ENCODE data around the gene KCNH4.

Gene KCNH4

GRCh38 chr17:42203354-42203753 is 22.4 kb upstream of the KCNH4 start:
- H3K4me1 ChIP-seq (ENCODE audit: control insufficient read depth, insufficient read depth, low read depth, low read length) = no peaks in the 10 kb centered on the region
- H3K4ac ChIP-seq (ENCODE audit: low read depth in 1 of 2, low read length in 2 of 2) = no peak overlapping the region
- H2BK12ac ChIP-seq (ENCODE audit: low read length in 2 of 2) = no peak overlapping the region
- H4K91ac ChIP-seq (ENCODE audit: low read length) = no peak overlapping the region
- H3K4me3 ChIP-seq (ENCODE audit: insufficient read depth in 1 of 2, low read depth in 1 of 2, low read length in 2 of 2) = no peak overlapping the region
- H3K9me3 ChIP-seq (ENCODE audit: control insufficient read depth, low read length) = no peaks in the 10 kb centered on the region
- H2BK15ac ChIP-seq (ENCODE audit: low read depth, poor library complexity, severe bottlenecking) = no peak overlapping the region
- H3K79me1 ChIP-seq (replicated peaks; ENCODE audit: low read length, poor library complexity, severe bottlenecking) = peaks cover 1% of the 10 kb centered on the region
- H3K9ac ChIP-seq (ENCODE audit: low read length) = no peak overlapping the region
- no peak for DNase-seq
- H3K27ac ChIP-seq (ENCODE audit: low read length, poor library complexity, severe bottlenecking) = no peak overlapping the region
- H4K8ac ChIP-seq (ENCODE audit: low read length) = no peak overlapping the region
- peaks cover 47 to 81% of the 10 kb centered on the region in 2 experiments for H3K36me3 ChIP-seq (ENCODE audit: control insufficient read depth in 1 of 2, insufficient read depth in 2 of 2, low read depth in 1 of 2, low read length in 2 of 2)
- no peak overlapping the region for H3K4me2 ChIP-seq (ENCODE audit: low read length, poor library complexity, severe bottlenecking)
- H2BK120ac ChIP-seq (ENCODE audit: low read depth, low read length) = no peak overlapping the region
- H2AFZ ChIP-seq (ENCODE audit: low read depth, low read length) = no peak overlapping the region
- no peaks in the 10 kb centered on the region for H3K27me3 ChIP-seq (ENCODE audit: control insufficient read depth in 1 of 2, insufficient read depth in 1 of 2, low read length in 2 of 2)
- H3K18ac ChIP-seq (ENCODE audit: low read depth in 1 of 2, low read length in 2 of 2) = no peak overlapping the region
- H2AK5ac ChIP-seq (ENCODE audit: low read length, severe bottlenecking) = no peak overlapping the region
- no peak overlapping the region for H3K23ac ChIP-seq (ENCODE audit: low read length in 2 of 2)
- no peak overlapping the region for H3K14ac ChIP-seq (ENCODE audit: low read length in 2 of 2)
- WGBS = 95% methylated on average over 2 of the region's 2 CpGs
- H2BK5ac ChIP-seq (ENCODE audit: low read depth, low read length, poor library complexity, severe bottlenecking) = no peak overlapping the region

- H3K9ac ChIP-seq (ENCODE audit: low read length) = no peak overlapping the region
- H4K91ac ChIP-seq (ENCODE audit: low read length) = no peak overlapping the region
- H3K27me3 ChIP-seq (ENCODE audit: control insufficient read depth in 1 of 2, insufficient read depth in 1 of 2, low read length in 2 of 2) = no peaks in the 10 kb centered on the region
- no peak overlapping the region for H3K14ac ChIP-seq (ENCODE audit: low read length in 2 of 2)
- no peak overlapping the region for H3K4me3 ChIP-seq (ENCODE audit: insufficient read depth in 1 of 2, low read depth in 1 of 2, low read length in 2 of 2)
- H3K4me1 ChIP-seq (ENCODE audit: control insufficient read depth, insufficient read depth, low read depth, low read length) = no peaks in the 10 kb centered on the region
- H4K8ac ChIP-seq (ENCODE audit: low read length) = no peak overlapping the region
- H3K18ac ChIP-seq (ENCODE audit: low read depth in 1 of 2, low read length in 2 of 2) = no peak overlapping the region
- H2BK120ac ChIP-seq (ENCODE audit: low read depth, low read length) = no peak overlapping the region
- peaks cover 1% of the 10 kb centered on the region for H3K79me1 ChIP-seq (replicated peaks; ENCODE audit: low read length, poor library complexity, severe bottlenecking)
- H2AFZ ChIP-seq (ENCODE audit: low read depth, low read length) = no peak overlapping the region
- H2BK5ac ChIP-seq (ENCODE audit: low read depth, low read length, poor library complexity, severe bottlenecking) = no peak overlapping the region
- no peak overlapping the region for H2AK5ac ChIP-seq (ENCODE audit: low read length, severe bottlenecking)
- WGBS = 88% methylated on average over 3 of the region's 5 CpGs
- DNase-seq = no peak
- H2BK12ac ChIP-seq (ENCODE audit: low read length in 2 of 2) = no peak overlapping the region
- no peaks in the 10 kb centered on the region for H3K9me3 ChIP-seq (ENCODE audit: control insufficient read depth, low read length)
- H2BK15ac ChIP-seq (ENCODE audit: low read depth, poor library complexity, severe bottlenecking) = no peak overlapping the region
- H3K4ac ChIP-seq (ENCODE audit: low read depth in 1 of 2, low read length in 2 of 2) = no peak overlapping the region
- H3K23ac ChIP-seq (ENCODE audit: low read length in 2 of 2) = no peak overlapping the region
- peaks cover 41 to 80% of the 10 kb centered on the region in 2 experiments for H3K36me3 ChIP-seq (ENCODE audit: control insufficient read depth in 1 of 2, insufficient read depth in 2 of 2, low read depth in 1 of 2, low read length in 2 of 2)
- no peak overlapping the region for H3K4me2 ChIP-seq (ENCODE audit: low read length, poor library complexity, severe bottlenecking)
- no peak overlapping the region for H3K27ac ChIP-seq (ENCODE audit: low read length, poor library complexity, severe bottlenecking)
These were observed 21.8 kb upstream of the KCNH4 start for GRCh38 chr17:42202696-42203095.

- H2BK120ac ChIP-seq (ENCODE audit: low read depth, low read length) = no peak overlapping the region
- H3K27me3 ChIP-seq (ENCODE audit: control insufficient read depth in 1 of 2, insufficient read depth in 1 of 2, low read length in 2 of 2) = no peaks in the 10 kb centered on the region
- H3K4me3 ChIP-seq (ENCODE audit: insufficient read depth in 1 of 2, low read depth in 1 of 2, low read length in 2 of 2) = no peak overlapping the region
- no peak overlapping the region for H3K27ac ChIP-seq (ENCODE audit: low read length, poor library complexity, severe bottlenecking)
- no peak overlapping the region for H2AK5ac ChIP-seq (ENCODE audit: low read length, severe bottlenecking)
- DNase-seq = no peak
- H2BK15ac ChIP-seq (ENCODE audit: low read depth, poor library complexity, severe bottlenecking) = no peak overlapping the region
- H2AFZ ChIP-seq (ENCODE audit: low read depth, low read length) = no peak overlapping the region
- H3K9me3 ChIP-seq (ENCODE audit: control insufficient read depth, low read length) = no peaks in the 10 kb centered on the region
- no peaks in the 10 kb centered on the region for H3K4me1 ChIP-seq (ENCODE audit: control insufficient read depth, insufficient read depth, low read depth, low read length)
- no peak overlapping the region for H2BK12ac ChIP-seq (ENCODE audit: low read length in 2 of 2)
- H3K23ac ChIP-seq (ENCODE audit: low read length in 2 of 2) = no peak overlapping the region
- no peak overlapping the region for H4K8ac ChIP-seq (ENCODE audit: low read length)
- no peak overlapping the region for H3K9ac ChIP-seq (ENCODE audit: low read length)
- no peak overlapping the region for H3K4me2 ChIP-seq (ENCODE audit: low read length, poor library complexity, severe bottlenecking)
- peaks cover 1% of the 10 kb centered on the region for H3K79me1 ChIP-seq (replicated peaks; ENCODE audit: low read length, poor library complexity, severe bottlenecking)
- no peak overlapping the region for H2BK5ac ChIP-seq (ENCODE audit: low read depth, low read length, poor library complexity, severe bottlenecking)
- no peak overlapping the region for H3K18ac ChIP-seq (ENCODE audit: low read depth in 1 of 2, low read length in 2 of 2)
- no peak overlapping the region for H3K14ac ChIP-seq (ENCODE audit: low read length in 2 of 2)
- 98% methylated on average over 6 of the region's 6 CpGs for WGBS
- no peak overlapping the region for H3K4ac ChIP-seq (ENCODE audit: low read depth in 1 of 2, low read length in 2 of 2)
- no peak overlapping the region for H4K91ac ChIP-seq (ENCODE audit: low read length)
- H3K36me3 ChIP-seq (ENCODE audit: control insufficient read depth in 1 of 2, insufficient read depth in 2 of 2, low read depth in 1 of 2, low read length in 2 of 2) = peaks cover 41 to 75% of the 10 kb centered on the region in 2 experiments
These were observed 21.2 kb upstream of the KCNH4 start for GRCh38 chr17:42202159-42202558.

- Histone ChIP-seq H3K4ac (ENCODE audit: low read depth in 1 of 2, low read length in 2 of 2) (no peak overlapping the region), H3K18ac (ENCODE audit: low read depth in 1 of 2, low read length in 2 of 2) (no peak overlapping the region), H2BK120ac (ENCODE audit: low read depth, low read length) (no peak overlapping the region), H3K36me3 (ENCODE audit: control insufficient read depth in 1 of 2, insufficient read depth in 2 of 2, low read depth in 1 of 2, low read length in 2 of 2) (peaks cover 36 to 67% of the 10 kb centered on the region in 2 experiments), H4K91ac (ENCODE audit: low read length) (no peak overlapping the region), H3K23ac (ENCODE audit: low read length in 2 of 2) (no peak overlapping the region), H3K4me2 (ENCODE audit: low read length, poor library complexity, severe bottlenecking) (no peak overlapping the region), H3K9ac (ENCODE audit: low read length) (no peak overlapping the region), H4K8ac (ENCODE audit: low read length) (no peak overlapping the region), H3K9me3 (ENCODE audit: control insufficient read depth, low read length) (no peaks in the 10 kb centered on the region), H2AK5ac (ENCODE audit: low read length, severe bottlenecking) (no peak overlapping the region), H2AFZ (ENCODE audit: low read depth, low read length) (no peak overlapping the region), H2BK12ac (ENCODE audit: low read length in 2 of 2) (no peak overlapping the region), H3K79me1 (replicated peaks; ENCODE audit: low read length, poor library complexity, severe bottlenecking) (peaks cover 1% of the 10 kb centered on the region), H3K4me3 (ENCODE audit: insufficient read depth in 1 of 2, low read depth in 1 of 2, low read length in 2 of 2) (no peak overlapping the region), H3K27ac (ENCODE audit: low read length, poor library complexity, severe bottlenecking) (no peak overlapping the region), H2BK15ac (ENCODE audit: low read depth, poor library complexity, severe bottlenecking) (no peak overlapping the region), H2BK5ac (ENCODE audit: low read depth, low read length, poor library complexity, severe bottlenecking) (no peak overlapping the region), H3K14ac (ENCODE audit: low read length in 2 of 2) (no peak overlapping the region), H3K4me1 (ENCODE audit: control insufficient read depth, insufficient read depth, low read depth, low read length) (no peaks in the 10 kb centered on the region), H3K27me3 (ENCODE audit: control insufficient read depth in 1 of 2, insufficient read depth in 1 of 2, low read length in 2 of 2) (no peaks in the 10 kb centered on the region)
- 95% methylated on average over 8 of the region's 10 CpGs for WGBS
- no peak for DNase-seq
These were observed 20.5 kb upstream of the KCNH4 start for GRCh38 chr17:42201458-42201772.
